Central memory CD4-positive, alpha-beta T cell (primary cell): Measurements from ENCODE around the gene SLC5A12.

ENCODE experiments used
- DNase-seq: peaks from one replicate; pipeline ENCODE4 v3.0.0; 2022

SLC5A12 gene

DNA sequence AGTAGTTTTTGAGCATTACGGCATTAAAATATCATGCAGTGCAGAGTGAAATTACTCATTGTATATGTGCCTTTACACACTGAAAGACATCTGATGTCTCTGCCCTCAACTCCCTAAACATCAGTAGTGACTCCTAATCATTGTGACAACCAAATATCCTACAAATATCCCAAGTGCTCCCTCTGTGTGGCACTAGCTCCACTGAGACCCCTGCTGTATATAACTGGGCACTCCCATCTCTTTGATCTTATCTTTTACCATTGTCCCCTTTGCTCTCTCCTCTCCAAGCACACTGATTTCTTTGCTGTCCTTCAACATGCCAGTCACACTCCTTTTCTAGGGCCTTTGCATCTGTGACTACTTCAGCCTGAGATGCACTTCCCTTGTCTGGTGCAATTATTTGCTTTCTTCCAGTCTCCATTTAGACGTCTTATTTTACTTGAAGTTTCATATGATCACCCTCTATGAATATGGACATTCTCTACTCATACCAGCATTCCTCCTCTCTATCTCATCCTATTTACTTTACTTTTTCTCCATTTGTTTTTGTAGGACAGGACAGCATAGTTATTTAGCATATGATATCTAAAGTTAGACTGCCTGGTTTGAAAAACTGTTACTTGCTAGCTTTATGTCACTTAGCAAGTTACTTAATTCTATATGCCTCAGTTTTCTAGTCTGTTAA is 2.4 kb downstream of the SLC5A12 start:
- no peak for DNase-seq

DNA sequence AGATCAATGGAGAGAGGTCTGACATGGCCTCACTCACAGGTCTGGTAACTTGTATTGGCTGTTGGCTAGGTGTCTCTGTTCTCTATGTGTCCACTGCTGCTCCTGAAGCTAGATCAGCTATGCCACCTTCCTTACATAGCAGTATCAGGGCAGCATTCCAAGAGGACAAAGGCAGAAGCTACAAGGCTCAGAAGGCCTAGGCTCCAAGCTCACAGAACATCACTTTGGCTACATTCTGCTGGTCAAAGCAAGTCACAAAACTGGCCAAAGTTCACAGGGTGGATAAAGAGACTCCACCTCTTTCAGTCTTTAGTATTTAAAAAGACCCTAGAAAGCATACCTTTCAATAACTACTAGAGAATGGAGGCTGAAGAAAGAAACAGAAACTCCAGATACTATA is 4.1 kb downstream of the SLC5A12 start:
- no peak for DNase-seq

DNA sequence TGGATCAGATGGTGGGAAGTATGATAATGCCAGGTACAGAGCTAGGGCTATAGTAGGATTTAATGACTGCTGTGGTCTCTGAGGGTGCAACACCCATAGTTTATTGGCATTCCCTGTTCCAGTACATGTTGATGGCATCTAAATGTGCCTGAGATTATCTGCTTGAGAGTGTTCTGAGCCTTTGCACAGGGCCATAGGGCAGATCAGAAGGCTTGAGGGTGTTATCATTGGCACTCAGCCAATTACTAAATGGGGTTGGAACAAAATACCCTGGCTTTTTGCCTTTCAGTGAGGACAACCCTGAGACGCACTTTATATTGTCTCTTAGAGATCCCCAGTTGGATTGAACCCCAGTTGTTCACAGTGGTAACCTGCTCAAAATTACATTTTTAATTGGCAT is 6.7 kb downstream of the SLC5A12 start:
- no peak for DNase-seq

DNA sequence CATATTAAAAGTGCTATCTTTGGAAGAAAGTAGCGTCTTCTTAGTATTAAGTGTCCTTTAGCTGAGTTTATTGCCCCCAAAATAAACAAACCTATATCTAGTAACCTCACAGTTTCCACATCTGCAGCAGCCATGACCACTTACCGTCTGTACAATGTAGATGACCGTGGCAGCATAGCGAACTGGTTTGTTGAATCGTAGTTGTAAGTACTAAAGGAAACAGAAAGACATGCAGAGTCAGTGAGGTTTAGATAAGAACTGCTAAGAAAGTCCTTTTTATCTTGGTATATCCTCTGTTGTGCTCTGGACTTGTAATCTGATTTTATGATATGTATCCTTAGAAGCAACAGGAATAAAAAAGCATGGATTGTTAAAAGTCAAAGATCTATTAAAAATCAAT is 9.4 kb downstream of the SLC5A12 start:
- DNase-seq, result no peak

DNA sequence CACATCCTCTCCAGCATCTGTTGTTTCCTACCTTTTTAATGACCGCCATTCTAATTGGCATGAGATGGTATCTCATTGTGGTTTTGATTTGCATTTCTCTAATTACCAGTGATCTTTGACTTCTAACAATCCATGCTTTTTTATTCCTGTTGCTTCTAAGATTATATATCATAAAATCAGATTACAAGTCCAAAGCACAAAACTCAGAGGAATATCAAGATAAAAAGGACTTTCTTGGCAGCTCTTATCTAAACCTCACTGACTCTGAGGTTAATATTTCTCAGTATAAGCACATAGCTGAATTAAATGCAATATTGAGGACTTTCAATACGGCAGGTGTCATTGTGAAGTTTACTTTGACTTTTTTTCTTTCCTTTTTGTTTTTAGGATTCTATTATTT is 11.4 kb downstream of the SLC5A12 start:
- DNase-seq, result no peak

DNA sequence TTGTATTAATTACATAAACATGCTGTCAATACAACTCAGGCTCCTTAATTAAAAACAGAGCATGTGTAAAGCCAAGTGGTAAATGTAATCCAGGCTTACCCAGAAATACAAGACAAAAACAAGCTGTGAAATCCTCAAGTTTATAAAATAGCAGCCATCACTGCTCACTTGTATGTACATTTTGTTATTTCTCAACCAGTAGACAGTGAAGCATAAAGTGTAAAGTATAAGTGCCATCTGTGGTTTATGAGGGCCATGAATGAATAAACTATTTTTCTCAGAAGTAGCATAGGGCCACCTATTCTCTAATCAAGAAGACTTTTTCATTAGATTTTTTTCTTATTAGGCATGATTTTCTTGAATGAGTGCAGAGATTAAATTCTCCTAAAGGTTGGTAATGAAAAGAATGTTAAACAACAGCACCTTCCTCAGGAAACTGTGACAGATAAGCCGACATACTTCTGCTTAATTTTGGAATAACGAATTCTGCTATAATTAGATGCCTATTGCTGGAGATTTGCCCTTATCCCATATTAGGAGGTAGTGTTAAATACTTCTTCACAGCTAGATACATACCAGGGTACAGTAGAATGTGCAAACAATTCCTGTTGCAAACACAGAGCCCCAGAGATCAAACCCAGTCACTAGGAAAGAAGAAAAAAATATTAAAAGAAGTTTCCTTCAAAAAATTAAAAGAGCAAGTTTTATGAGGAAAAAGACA is 13.0 kb downstream of the SLC5A12 start:
- no peak for DNase-seq

DNA sequence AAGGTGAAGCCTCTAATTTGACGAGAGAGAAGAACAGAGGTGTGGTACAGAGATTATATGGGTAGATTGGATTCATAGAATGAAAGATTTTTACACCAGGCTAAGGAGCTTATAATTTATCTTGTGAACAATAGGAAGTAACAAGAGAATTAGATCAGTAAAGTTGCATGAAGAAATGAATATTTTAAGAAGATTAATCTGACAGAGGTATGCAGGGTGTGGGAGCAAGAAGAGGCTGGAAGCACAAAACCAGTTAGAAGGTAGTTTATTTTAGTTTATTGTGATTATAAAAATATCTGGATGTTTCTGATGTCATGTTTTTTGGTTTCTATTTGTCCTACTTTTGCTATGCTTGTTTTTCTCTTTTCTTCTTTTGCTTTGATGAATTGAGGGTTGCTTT is 15.7 kb downstream of the SLC5A12 start:
- no peak for DNase-seq

DNA sequence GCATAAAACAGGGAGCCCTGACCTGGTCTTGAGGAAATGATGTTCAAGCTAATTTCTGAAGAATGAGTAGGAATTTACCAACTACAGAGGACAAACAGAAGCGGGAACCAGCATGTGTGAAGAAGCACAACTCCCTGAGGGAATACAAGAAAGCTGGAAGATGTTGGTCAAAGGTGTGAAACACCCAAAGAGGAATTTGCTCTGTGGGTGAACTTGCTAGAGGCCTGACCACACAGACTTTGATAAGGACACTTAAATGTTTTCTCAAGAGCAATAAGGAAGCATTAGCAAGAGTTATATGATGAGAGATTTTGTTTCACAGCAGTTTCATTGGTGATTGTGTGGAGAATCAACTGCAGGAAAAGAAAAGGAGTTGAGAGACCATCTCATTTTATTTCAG is 17.6 kb downstream of the SLC5A12 start:
- DNase-seq, result no peak

DNA sequence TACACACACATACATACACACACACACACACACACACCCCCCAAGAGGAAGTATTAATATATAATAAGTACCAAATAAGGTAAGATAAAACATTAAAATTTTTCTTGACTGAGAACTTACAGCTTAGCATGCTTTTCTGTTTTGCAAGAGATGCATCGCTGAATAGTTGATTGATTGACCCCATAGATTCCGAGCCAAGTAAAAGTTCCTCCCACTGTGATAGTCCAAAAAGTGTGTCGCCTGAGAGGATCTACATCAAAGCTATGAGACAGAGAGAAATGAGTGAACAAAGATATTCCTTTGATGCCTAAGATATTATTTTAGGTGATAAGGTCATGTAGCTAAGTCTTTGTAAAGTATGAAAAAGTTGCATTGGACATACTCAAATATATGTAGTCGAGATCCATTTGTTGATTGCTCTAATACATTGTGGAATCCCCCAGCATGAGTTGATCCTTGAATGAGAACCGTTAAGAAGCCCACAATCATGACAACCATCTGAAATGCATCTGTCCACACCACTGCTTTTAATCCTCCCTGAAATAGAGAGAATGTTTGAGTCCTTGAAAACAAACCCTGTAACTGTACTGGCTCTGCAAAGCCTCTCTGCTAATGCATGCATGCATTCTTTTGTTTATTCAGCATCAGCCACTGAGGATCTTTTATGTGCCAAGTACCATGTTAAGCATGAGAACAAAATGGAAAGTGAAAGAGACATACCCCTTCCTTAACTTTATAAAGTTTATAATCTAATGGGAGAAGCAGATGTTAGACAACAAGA is 18.3 kb downstream of the SLC5A12 start:
- no peak for DNase-seq

DNA sequence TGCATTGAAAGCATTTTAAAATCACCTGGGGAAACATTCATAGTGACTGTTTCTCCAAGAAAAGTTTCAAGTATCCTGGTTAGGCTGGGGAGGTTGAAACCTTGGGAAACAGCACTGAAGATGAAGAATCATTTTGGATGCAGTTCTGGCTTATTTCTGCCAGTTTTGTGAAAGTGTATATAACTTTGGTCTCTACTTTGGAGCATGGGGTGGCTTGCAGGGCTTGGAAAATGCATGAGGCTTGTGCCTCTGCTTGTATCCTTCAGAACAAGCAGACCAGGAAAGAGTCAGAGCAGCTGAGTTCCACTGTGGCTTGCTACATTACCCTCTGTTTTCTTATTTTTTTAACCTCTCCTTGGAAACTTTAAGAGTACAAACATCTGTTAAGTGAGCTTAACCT is 19.5 kb downstream of the SLC5A12 start:
- DNase-seq, result no peak

DNA sequence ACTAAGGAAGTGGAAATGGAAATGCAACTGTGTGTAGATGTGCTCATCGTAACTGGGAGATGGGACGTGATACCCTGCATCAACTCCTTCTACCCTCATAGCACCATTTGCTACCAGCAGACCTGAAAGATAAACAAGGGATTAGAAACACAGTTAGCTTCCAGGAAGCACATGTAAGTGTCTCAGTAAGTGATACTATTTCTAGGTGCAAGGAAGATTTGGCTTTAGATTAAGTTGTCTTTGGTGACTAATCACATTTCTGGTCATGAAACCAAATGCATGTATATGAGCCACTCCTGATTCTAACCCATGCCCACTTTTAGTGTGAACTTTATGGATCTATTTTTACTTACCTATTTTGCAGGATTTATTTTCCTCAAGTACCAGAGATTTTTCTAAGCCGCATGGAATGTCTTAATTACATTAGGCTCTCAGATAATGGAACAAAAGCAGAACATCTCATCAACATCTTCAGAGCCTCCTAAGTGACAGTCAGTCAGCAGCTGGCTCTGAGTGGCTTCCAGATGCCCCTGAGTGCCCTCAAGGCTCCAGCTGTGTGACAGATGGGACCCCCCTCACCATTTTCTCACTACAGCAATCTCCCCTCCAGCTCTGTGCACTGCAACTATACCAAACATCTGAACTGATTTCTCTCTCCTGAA is 21.2 kb downstream of the SLC5A12 start:
- no peak for DNase-seq

DNA sequence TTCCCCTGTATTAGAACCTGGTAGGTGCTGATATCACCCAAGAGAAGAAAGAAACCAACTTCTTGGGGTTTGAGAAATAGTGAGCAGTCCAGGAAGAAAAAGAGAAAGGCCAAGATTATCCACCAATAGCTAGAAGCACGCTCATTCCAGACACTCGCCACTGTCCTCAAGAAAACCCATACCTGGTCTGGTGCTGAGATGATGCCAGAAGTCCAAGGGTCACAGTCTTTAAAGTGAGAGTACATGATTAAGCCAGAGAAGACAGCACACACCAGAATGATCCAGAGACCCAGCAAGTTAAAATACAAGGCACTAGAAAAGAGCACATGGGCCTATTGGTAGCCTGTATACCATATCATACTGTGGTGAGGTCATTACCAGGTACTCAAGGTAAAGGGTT is 23.6 kb downstream of the SLC5A12 start:
- DNase-seq, result no peak

DNA sequence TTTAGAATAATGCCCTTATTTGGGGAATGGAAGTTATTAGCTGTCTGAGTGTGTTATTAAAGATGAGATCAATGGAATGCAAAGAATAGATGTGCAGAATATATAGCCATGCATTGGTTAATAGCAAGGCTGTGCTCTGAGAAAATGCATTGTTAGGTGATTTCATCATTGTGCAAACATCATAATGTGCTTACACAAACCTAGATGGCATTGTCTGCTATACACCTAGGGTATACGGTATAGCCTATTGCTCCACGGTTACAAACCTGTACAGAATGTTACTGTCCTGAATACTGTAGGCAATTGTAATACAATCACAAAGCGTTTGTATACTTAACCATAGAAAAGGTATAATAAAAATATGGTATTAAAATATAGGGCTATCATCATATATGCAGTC is 25.5 kb downstream of the SLC5A12 start:
- DNase-seq, result no peak

DNA sequence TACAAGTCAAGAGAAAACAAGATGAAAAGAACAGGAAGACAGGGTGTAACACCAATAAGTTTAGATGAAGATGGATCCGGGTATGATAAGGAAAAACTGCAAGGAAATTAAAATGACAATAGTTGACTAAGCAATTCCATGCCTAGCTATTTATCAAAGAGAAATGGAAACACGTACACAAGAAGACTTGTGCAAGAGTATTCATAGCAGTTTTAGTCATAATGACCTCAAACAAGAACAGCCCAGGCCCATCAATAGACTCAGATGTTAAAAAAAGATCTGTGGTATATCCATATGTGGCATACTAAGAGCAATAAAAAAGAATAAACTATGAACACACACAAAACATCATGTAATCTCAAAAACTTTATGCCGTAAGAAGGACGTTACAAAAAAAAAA is 33.2 kb downstream of the SLC5A12 start:
- no peak for DNase-seq

DNA sequence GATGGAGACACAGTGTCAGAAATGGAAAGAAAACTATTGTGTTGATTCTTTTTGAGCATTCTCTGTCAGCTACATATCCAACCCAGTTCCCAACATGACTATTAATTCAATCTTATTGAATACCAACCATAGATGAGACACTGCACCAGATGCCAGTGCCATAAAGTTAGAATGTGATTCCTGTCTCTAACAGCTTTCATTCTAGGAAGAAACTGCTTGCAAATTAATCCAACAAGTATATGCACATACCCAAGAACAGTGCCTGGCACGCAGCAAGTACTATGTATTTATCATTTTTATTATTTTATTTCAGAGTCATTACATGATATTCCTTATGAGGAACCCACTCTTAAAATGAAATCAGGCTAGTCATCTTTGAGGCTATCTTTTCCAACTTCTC is 34.5 kb downstream of the SLC5A12 start:
- DNase-seq, result no peak

DNA sequence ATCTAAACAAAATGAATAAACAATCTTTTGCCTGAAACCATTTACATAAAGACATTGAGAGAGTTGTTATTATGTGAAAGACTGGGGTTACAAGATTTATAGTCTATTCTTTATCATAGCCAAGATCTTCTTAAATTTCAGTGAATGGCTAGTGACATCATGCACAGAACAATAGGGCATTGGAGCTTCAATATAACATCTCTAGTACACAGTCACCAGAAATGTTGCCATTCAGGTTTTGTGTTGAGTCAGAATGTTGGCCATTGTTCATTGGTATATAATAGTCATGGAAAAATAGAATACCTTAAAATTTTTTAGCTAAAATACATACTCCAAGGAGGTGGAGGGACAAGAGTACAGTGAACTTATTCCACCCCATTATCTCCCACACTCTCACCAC is 44.3 kb downstream of the SLC5A12 start:
- no peak for DNase-seq

DNA sequence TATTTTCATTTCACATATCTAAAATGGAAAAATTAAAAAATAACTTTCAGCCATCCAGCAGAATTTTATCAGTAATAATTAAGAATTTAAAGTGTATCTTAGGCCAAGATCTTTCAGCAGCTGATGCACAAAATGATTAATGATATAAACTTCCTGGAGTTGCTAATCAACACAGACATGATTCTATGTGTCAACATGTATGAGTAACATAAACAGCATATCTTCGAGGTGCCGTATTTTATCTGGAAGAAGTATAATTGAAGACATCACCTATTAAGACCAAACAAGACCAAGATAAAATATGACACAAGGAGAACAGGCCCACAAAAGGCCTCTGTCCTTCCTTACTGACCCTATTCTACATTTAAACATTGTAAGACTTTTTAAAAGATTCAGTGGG is 45.2 kb downstream of the SLC5A12 start:
- no peak for DNase-seq

DNA sequence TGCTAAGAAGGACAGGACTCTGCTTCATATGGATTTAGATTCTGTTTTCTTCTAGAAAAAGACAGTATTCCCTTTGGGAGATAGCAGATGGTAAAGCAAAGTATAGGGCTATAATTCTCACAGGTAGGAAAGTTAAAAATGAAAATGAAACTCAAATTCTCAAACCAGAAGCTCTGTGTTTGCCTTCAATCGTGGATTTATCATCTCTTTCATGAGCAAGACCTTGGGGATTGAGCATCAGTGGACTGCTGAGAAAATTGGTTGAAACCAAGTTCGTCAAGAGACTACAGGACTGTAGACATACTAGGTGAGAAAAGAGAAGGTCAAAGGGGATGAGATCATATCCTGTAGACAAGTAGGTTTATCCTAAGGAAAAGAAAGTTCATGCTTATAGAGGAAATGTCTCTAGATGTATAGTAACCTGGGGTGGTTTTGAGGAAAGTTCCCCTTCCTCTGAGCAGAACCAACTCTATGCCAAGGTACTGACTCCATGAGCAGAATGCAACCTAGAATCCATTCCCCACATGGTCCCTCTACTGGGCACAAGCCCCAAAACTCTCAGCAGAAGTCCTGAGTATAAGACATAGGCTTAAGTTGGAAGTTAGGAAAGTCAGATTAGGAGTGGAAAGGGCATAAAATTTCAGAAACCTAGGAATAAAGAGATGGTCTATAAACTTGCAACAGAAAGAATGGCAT is 46.5 kb downstream of the SLC5A12 start:
- DNase-seq, result no peak

DNA sequence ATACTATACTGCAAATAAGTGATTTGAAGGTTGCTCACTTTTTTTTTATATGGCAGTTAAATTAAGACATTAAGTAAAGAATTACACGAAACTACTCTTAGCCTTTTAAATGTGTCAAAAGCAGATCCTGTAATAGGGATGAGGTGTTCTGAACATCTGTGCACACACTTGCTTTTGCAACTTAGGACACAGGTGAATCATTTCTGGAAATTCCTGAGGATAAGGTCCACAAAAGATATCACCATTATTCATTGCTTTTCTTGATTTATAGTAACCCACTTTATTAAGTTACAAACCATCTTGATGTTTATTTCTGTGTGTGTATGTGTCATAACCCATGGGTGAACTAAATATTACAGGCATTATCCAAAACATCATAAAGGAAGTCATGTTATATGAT is 55.9 kb downstream of the SLC5A12 start:
- DNase-seq, result no peak

DNA sequence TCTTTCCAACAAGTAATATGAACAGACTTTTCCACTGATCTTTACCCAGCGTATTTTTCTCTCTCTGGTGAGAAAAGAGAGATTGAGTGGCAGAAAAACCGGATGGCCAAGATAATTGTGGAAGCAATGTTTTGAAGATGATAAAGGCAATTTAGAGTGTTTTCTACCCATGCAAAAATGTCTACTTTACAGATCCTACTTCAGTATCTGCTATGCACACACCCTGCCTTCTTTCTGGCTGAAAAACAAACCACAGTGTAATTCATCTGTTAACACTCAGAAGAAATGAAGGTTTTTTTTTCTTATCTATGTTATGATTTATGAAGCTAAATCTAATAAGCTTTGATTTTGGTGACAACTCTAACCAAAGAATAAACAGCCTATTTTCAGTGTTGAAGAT is 56.8 kb downstream of the SLC5A12 start:
- DNase-seq, result no peak

DNA sequence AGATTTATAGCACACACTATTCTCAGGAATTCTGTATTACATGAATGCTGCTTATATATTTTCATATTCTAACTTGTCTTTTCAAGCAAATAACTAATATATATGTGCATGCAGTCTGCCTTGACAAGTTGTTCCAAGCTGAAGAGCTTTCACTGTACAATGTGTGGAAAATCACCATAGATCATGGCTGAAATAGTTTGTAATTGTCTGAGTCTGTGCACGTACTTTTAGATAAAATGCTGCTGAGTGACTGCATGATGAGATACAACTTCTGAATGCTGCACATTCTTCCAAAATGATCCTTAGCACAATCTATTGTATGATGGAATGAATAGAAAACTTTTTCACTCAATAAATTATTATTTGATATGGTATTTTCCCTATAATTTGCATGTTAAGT is 58.9 kb downstream of the SLC5A12 start:
- DNase-seq, result no peak

DNA sequence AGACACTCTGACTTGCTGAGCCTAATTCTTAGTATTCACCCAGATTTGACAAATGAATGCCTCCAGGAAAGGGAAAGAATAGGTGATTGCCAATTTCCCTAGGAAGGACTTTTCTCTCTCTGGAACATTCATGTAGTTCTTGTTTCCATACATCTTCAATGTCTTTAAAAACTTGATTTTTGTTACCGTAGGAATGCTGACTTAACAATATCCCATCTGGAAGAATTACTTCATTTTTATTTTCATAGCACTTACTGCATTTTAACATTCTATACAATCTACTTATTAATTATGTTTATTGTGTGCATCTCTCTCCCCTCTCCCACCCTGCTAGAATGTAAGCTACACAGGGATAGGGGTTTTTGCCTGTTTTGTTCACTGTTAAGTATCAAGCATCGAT is 66.6 kb downstream of the SLC5A12 start:
- no peak for DNase-seq

DNA sequence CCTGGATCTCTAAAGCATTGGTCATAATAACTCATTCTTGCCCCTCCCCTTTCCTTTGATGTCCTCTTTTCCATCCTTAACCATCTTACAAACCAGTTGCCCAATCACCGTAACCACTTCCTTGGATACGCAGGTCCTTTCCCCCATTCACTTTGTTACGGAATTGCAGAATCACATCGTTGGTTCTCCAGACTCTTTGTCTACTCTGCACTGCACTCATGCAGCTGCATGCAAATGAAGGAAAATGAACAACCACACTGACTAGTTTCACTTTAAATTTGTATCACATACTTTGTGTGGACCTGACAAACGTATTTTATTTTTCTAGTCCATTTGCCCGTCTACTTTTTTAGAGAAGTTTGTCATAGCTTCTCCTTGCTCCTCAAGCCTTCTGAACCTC is 69.9 kb downstream of the SLC5A12 start:
- DNase-seq, result no peak
